ENCODE results near the gene P2RX2.

The P2RX2 gene

GRCh38 chr12:132592282-132592970 is 26.1 kb upstream of the P2RX2 start:
- Histone ChIP-seq H2BK120ac (ENCODE audit: insufficient read depth, low read length, poor library complexity) (no peak overlapping the region), H3K4me2 (ENCODE audit: low read length) (no peak overlapping the region), H3K4ac (ENCODE audit: low read depth, low read length) (no peak overlapping the region), H4K91ac (ENCODE audit: low read depth, low read length) (no peak overlapping the region), H3K79me1 (ENCODE audit: low read length) (no peaks in the 10 kb centered on the region), H3K27me3 (ENCODE audit: insufficient read depth, low read length) (peaks cover 6% of the 10 kb centered on the region), H3K4me1 (ENCODE audit: control insufficient read depth in 1 of 2, insufficient read depth in 2 of 2, low read length in 2 of 2) (peaks cover 0 to 4% of the 10 kb centered on the region in 2 experiments), H2BK12ac (ENCODE audit: low read length) (no peak overlapping the region), H3K79me2 (ENCODE audit: control insufficient read depth, insufficient read depth, low read length, poor library complexity) (no peaks in the 10 kb centered on the region), H3K18ac (ENCODE audit: low read length) (no peak overlapping the region), H3K9me3 (ENCODE audit: insufficient read depth, low read depth, low read length) (peaks cover 11% of the 10 kb centered on the region), H3K27ac (ENCODE audit: low read depth, low read length) (no peak overlapping the region), H2AFZ (ENCODE audit: insufficient read depth, low read length, poor library complexity) (no peak overlapping the region), H4K8ac (ENCODE audit: low read depth, low read length) (no peak overlapping the region), H3K9ac (ENCODE audit: low read length) (no peak overlapping the region), H2BK5ac (ENCODE audit: low read depth, low read length, poor library complexity) (no peak overlapping the region), H2AK5ac (ENCODE audit: low read length) (no peak overlapping the region), H4K12ac (ENCODE audit: low read depth, low read length) (no peak overlapping the region), H3K23ac (ENCODE audit: low read length) (no peak overlapping the region), H3K14ac (ENCODE audit: low read length) (no peak overlapping the region), H3K4me3 (ENCODE audit: low read depth, low read length) (no peak overlapping the region), H3K36me3 (ENCODE audit: control insufficient read depth in 1 of 2, insufficient read depth in 2 of 2, low read length in 2 of 2) (no peaks in the 10 kb centered on the region)
- DNase-seq, result no peak
- no CpG with 5 or more reads among the region's 38 CpGs for WGBS (ENCODE audit: extremely low coverage, insufficient coverage, insufficient read length)

- Histone ChIP-seq H2AK5ac (ENCODE audit: low read length) (no peak overlapping the region), H3K4me3 (ENCODE audit: low read depth, low read length) (no peak overlapping the region), H4K12ac (ENCODE audit: low read depth, low read length) (no peak overlapping the region), H3K4me1 (ENCODE audit: control insufficient read depth in 1 of 2, insufficient read depth in 2 of 2, low read length in 2 of 2) (peaks cover 0 to 5% of the 10 kb centered on the region in 2 experiments), H3K4me2 (ENCODE audit: low read length) (no peak overlapping the region), H3K36me3 (ENCODE audit: control insufficient read depth in 1 of 2, insufficient read depth in 2 of 2, low read length in 2 of 2) (no peaks in the 10 kb centered on the region), H2BK12ac (ENCODE audit: low read length) (no peak overlapping the region), H3K79me2 (ENCODE audit: control insufficient read depth, insufficient read depth, low read length, poor library complexity) (no peaks in the 10 kb centered on the region), H3K4ac (ENCODE audit: low read depth, low read length) (no peak overlapping the region), H3K79me1 (ENCODE audit: low read length) (no peaks in the 10 kb centered on the region), H2AFZ (ENCODE audit: insufficient read depth, low read length, poor library complexity) (no peak overlapping the region), H2BK120ac (ENCODE audit: insufficient read depth, low read length, poor library complexity) (no peak overlapping the region), H3K9me3 (ENCODE audit: insufficient read depth, low read depth, low read length) (peaks cover 11% of the 10 kb centered on the region), H4K8ac (ENCODE audit: low read depth, low read length) (no peak overlapping the region), H3K23ac (ENCODE audit: low read length) (no peak overlapping the region), H2BK5ac (ENCODE audit: low read depth, low read length, poor library complexity) (no peak overlapping the region), H3K27ac (ENCODE audit: low read depth, low read length) (no peak overlapping the region), H3K9ac (ENCODE audit: low read length) (no peak overlapping the region), H3K18ac (ENCODE audit: low read length) (no peak overlapping the region), H3K14ac (ENCODE audit: low read length) (no peak overlapping the region), H4K91ac (ENCODE audit: low read depth, low read length) (no peak overlapping the region), H3K27me3 (ENCODE audit: insufficient read depth, low read length) (peaks cover 6% of the 10 kb centered on the region)
- no peak for DNase-seq
- WGBS (ENCODE audit: extremely low coverage, insufficient coverage, insufficient read length), result no CpG with 5 or more reads among the region's 21 CpGs
These were observed 25.5 kb upstream of the P2RX2 start for GRCh38 chr12:132593071-132593470.

GRCh38 chr12:132593521-132593920 is 25.1 kb upstream of the P2RX2 start:
- H3K4me3 ChIP-seq (ENCODE audit: low read depth, low read length), result no peak overlapping the region
- H3K9ac ChIP-seq (ENCODE audit: low read length), result no peak overlapping the region
- no peak overlapping the region for H4K12ac ChIP-seq (ENCODE audit: low read depth, low read length)
- no peak overlapping the region for H3K4me2 ChIP-seq (ENCODE audit: low read length)
- no peak overlapping the region for H2AK5ac ChIP-seq (ENCODE audit: low read length)
- H3K9me3 ChIP-seq (ENCODE audit: insufficient read depth, low read depth, low read length), result peaks cover 11% of the 10 kb centered on the region
- peak; percentile 56 to 63 for DNase-seq
- H2AFZ ChIP-seq (ENCODE audit: insufficient read depth, low read length, poor library complexity), result no peak overlapping the region
- no peak overlapping the region for H3K18ac ChIP-seq (ENCODE audit: low read length)
- peaks cover 0 to 5% of the 10 kb centered on the region in 2 experiments for H3K4me1 ChIP-seq (ENCODE audit: control insufficient read depth in 1 of 2, insufficient read depth in 2 of 2, low read length in 2 of 2)
- H4K91ac ChIP-seq (ENCODE audit: low read depth, low read length), result no peak overlapping the region
- no peak overlapping the region for H2BK12ac ChIP-seq (ENCODE audit: low read length)
- no peaks in the 10 kb centered on the region for H3K36me3 ChIP-seq (ENCODE audit: control insufficient read depth in 1 of 2, insufficient read depth in 2 of 2, low read length in 2 of 2)
- H2BK5ac ChIP-seq (ENCODE audit: low read depth, low read length, poor library complexity), result no peak overlapping the region
- H3K27me3 ChIP-seq (ENCODE audit: insufficient read depth, low read length), result peaks cover 3% of the 10 kb centered on the region
- WGBS (ENCODE audit: extremely low coverage, insufficient coverage, insufficient read length), result no CpG with 5 or more reads among the region's 18 CpGs
- H3K79me2 ChIP-seq (ENCODE audit: control insufficient read depth, insufficient read depth, low read length, poor library complexity), result no peaks in the 10 kb centered on the region
- H3K23ac ChIP-seq (ENCODE audit: low read length), result no peak overlapping the region
- no peak overlapping the region for H3K27ac ChIP-seq (ENCODE audit: low read depth, low read length)
- H3K79me1 ChIP-seq (ENCODE audit: low read length), result no peaks in the 10 kb centered on the region
- H2BK120ac ChIP-seq (ENCODE audit: insufficient read depth, low read length, poor library complexity), result no peak overlapping the region
- no peak overlapping the region for H4K8ac ChIP-seq (ENCODE audit: low read depth, low read length)
- H3K4ac ChIP-seq (ENCODE audit: low read depth, low read length), result no peak overlapping the region
- no peak overlapping the region for H3K14ac ChIP-seq (ENCODE audit: low read length)

GRCh38 chr12:132593938-132594358 is 24.6 kb upstream of the P2RX2 start:
- Histone ChIP-seq H4K91ac (ENCODE audit: low read depth, low read length) (no peak overlapping the region), H3K4me3 (ENCODE audit: low read depth, low read length) (no peak overlapping the region), H3K36me3 (ENCODE audit: control insufficient read depth in 1 of 2, insufficient read depth in 2 of 2, low read length in 2 of 2) (no peaks in the 10 kb centered on the region), H2BK12ac (ENCODE audit: low read length) (no peak overlapping the region), H3K9ac (ENCODE audit: low read length) (no peak overlapping the region), H4K8ac (ENCODE audit: low read depth, low read length) (no peak overlapping the region), H2AFZ (ENCODE audit: insufficient read depth, low read length, poor library complexity) (no peak overlapping the region), H2AK5ac (ENCODE audit: low read length) (no peak overlapping the region), H3K4me1 (ENCODE audit: control insufficient read depth in 1 of 2, insufficient read depth in 2 of 2, low read length in 2 of 2) (peaks cover 0 to 7% of the 10 kb centered on the region in 2 experiments), H3K79me1 (ENCODE audit: low read length) (no peaks in the 10 kb centered on the region), H3K23ac (ENCODE audit: low read length) (no peak overlapping the region), H3K4me2 (ENCODE audit: low read length) (no peak overlapping the region), H2BK120ac (ENCODE audit: insufficient read depth, low read length, poor library complexity) (no peak overlapping the region), H3K27me3 (ENCODE audit: insufficient read depth, low read length) (peaks cover 2% of the 10 kb centered on the region), H2BK5ac (ENCODE audit: low read depth, low read length, poor library complexity) (no peak overlapping the region), H3K27ac (ENCODE audit: low read depth, low read length) (no peak overlapping the region), H3K4ac (ENCODE audit: low read depth, low read length) (no peak overlapping the region), H3K14ac (ENCODE audit: low read length) (no peak overlapping the region), H3K79me2 (ENCODE audit: control insufficient read depth, insufficient read depth, low read length, poor library complexity) (no peaks in the 10 kb centered on the region), H3K18ac (ENCODE audit: low read length) (no peak overlapping the region), H4K12ac (ENCODE audit: low read depth, low read length) (no peak overlapping the region), H3K9me3 (ENCODE audit: insufficient read depth, low read depth, low read length) (peaks cover 9% of the 10 kb centered on the region)
- peak; percentile 89 to 94 for DNase-seq
- WGBS (ENCODE audit: extremely low coverage, insufficient coverage, insufficient read length), result no CpG with 5 or more reads among the region's 11 CpGs
